GM23338 (cell line): ENCODE results near the gene P2RY6. TPM values are rescaled to one million over a fixed set of nuclear protein-coding genes. Genes with fewer than 3 reads are reported as not detected.

Source experiments
- ATAC-seq: fragments of 200-7000 bp; cut with Tn5 transposase; 3 replicates; pipeline ENCODE4 v1.9.1; 2020
- DNase-seq: peaks from one replicate; pipeline ENCODE4 v3.0.0-alpha.2; 2015; ENCODE audit warnings: low spot score
- H2AFZ ChIP-seq: fragments of 200-600 bp; sonication (generic); 2 replicates; pipeline ENCODE4 v1.8.0; 2016; ENCODE audit warnings: antibody characterized with exemption, mild to moderate bottlenecking, moderate library complexity
- H3F3A ChIP-seq: fragments of 200-600 bp; sonication (generic); replicated peaks from 2 replicates; pipeline ENCODE4 v1.8.0; 2017; ENCODE audit warnings: antibody characterized with exemption, mixed run types, low read depth
- H3K27ac ChIP-seq: fragments of 200-600 bp; sonication (generic); 2 replicates; pipeline ENCODE4 v1.6.1; 2016; ENCODE audit warnings: low read depth
- H3K27me3 ChIP-seq: fragments of 200-600 bp; sonication (generic); 2 replicates; pipeline ENCODE4 v1.8.0; 2016; ENCODE audit warnings: mild to moderate bottlenecking, mixed run types, moderate library complexity; ENCODE audit not compliant: insufficient read depth
- H3K36me3 ChIP-seq: fragments of 200-600 bp; sonication (generic); 2 replicates; pipeline ENCODE4 v1.8.0; 2016; ENCODE audit warnings: mild to moderate bottlenecking; ENCODE audit not compliant: insufficient read depth
- H3K4me1 ChIP-seq: fragments of 200-600 bp; sonication (generic); 2 replicates; pipeline ENCODE4 v1.8.0; 2016; ENCODE audit warnings: mild to moderate bottlenecking, moderate library complexity; ENCODE audit not compliant: insufficient read depth
- H3K4me2 ChIP-seq: fragments of 200-600 bp; sonication (generic); 2 replicates; pipeline ENCODE4 v1.7.1; 2017; ENCODE audit warnings: mixed run types
- H3K4me3 ChIP-seq: fragments of 200-600 bp; sonication (generic); 2 replicates; pipeline ENCODE4 v1.6.1; 2016; ENCODE audit warnings: mixed run types
- H3K79me2 ChIP-seq: fragments of 200-600 bp; sonication (generic); replicated peaks from 2 replicates; pipeline ENCODE4 v1.8.0; 2017; ENCODE audit warnings: mild to moderate bottlenecking; ENCODE audit not compliant: insufficient read depth
- H3K9me2 ChIP-seq: fragments of 200-600 bp; sonication (generic); 2 replicates; pipeline ENCODE4 v1.8.0; 2017; ENCODE audit not compliant: insufficient read depth
- H4K20me1 ChIP-seq: fragments of 200-600 bp; sonication (generic); replicated peaks from 2 replicates; pipeline ENCODE4 v1.8.0; 2017; ENCODE audit warnings: mild to moderate bottlenecking; ENCODE audit not compliant: insufficient read depth
- H3K27ac Mint-ChIP-seq: 2 replicates; pipeline ENCODE4 v1.8.0; 2020; ENCODE audit warnings: inconsistent platforms, mild to moderate bottlenecking, moderate library complexity, mixed read lengths
- H3K27me3 Mint-ChIP-seq: 3 replicates; pipeline ENCODE4 v1.8.0; 2022; ENCODE audit warnings: low read depth, mild to moderate bottlenecking, moderate library complexity, mixed read lengths, inconsistent platforms; ENCODE audit not compliant: insufficient read depth, poor library complexity
- H3K36me3 Mint-ChIP-seq: 3 replicates; pipeline ENCODE4 v1.8.0; 2021; ENCODE audit warnings: low read depth, mild to moderate bottlenecking, inconsistent platforms, moderate library complexity, mixed read lengths
- H3K4me1 Mint-ChIP-seq: 3 replicates; pipeline ENCODE4 v1.8.0; 2020; ENCODE audit warnings: mild to moderate bottlenecking, inconsistent platforms, mixed read lengths
- H3K4me3 Mint-ChIP-seq: 3 replicates; pipeline ENCODE4 v1.8.0; 2021; ENCODE audit warnings: moderate library complexity, mild to moderate bottlenecking, inconsistent platforms, mixed read lengths
- H3K9me3 Mint-ChIP-seq: 3 replicates; pipeline ENCODE4 v1.8.0; 2020; ENCODE audit warnings: moderate library complexity, mild to moderate bottlenecking, inconsistent platforms, mixed read lengths
- CREB1 ChIP-seq: fragments of 250-450 bp; sonication (Bioruptor Pico); IDR thresholded peaks from 2 replicates; pipeline ENCODE4 v1.5.0; 2020; ENCODE audit warnings: low read depth, mild to moderate bottlenecking, moderate library complexity
- CTCF ChIP-seq, 2 experiments: fragments of 200-600 bp in 1 of 2; sonication (generic) in 1 of 2; conservative IDR thresholded peaks; 2 replicates each; pipeline versions ENCODE4 v1.5.1 to v1.6.1; 2016 to 2017; ENCODE audit warnings: antibody characterized with exemption in 2 of 2, low read depth in 2 of 2, mild to moderate bottlenecking in 2 of 2, moderate library complexity in 1 of 2
- EZH2 ChIP-seq: fragments of 200-600 bp; sonication (generic); IDR thresholded peaks from one replicate; pipeline ENCODE4 v1.8.0; 2017; ENCODE audit warnings: antibody characterized with exemption, mild to moderate bottlenecking, low read depth; ENCODE audit not compliant: unreplicated experiment
- EZH2phosphoT487 ChIP-seq: fragments of 200-600 bp; sonication (generic); IDR thresholded peaks from one replicate; pipeline ENCODE4 v1.8.1; 2018; ENCODE audit warnings: antibody characterized with exemption; ENCODE audit not compliant: unreplicated experiment
- JUNB ChIP-seq: IDR thresholded peaks from one replicate; pipeline ENCODE4 v1.6.1; 2016; ENCODE audit warnings: antibody characterized with exemption; ENCODE audit not compliant: unreplicated experiment
- NANOG ChIP-seq: IDR thresholded peaks from 2 replicates; pipeline ENCODE4 v1.6.1; 2016; ENCODE audit warnings: antibody characterized with exemption, borderline replicate concordance
- POLR2AphosphoS5 ChIP-seq: IDR thresholded peaks from 2 replicates; pipeline ENCODE4 v1.6.1; 2016; ENCODE audit warnings: antibody characterized with exemption, low read depth
- REST ChIP-seq: IDR thresholded peaks from one replicate; pipeline ENCODE4 v1.6.1; 2018; ENCODE audit warnings: antibody characterized with exemption; ENCODE audit not compliant: unreplicated experiment
- STAT1 ChIP-seq: IDR thresholded peaks from one replicate; pipeline ENCODE4 v1.6.1; 2016; ENCODE audit warnings: antibody characterized with exemption; ENCODE audit not compliant: unreplicated experiment
- ZNF114 ChIP-seq: fragments of 250-450 bp; sonication (Bioruptor Pico); IDR thresholded peaks from 2 replicates; pipeline ENCODE4 v1.5.0; 2020; ENCODE audit warnings: mild to moderate bottlenecking, moderate library complexity
- ZNF331 ChIP-seq: fragments of 250-450 bp; sonication (Bioruptor Pico); IDR thresholded peaks from 2 replicates; pipeline ENCODE4 v1.5.0; 2020; ENCODE audit warnings: low read depth, mild to moderate bottlenecking, moderate library complexity
- ZNF462 ChIP-seq: fragments of 250-450 bp; sonication (Bioruptor Pico); IDR thresholded peaks from 2 replicates; pipeline ENCODE4 v1.5.0; 2020; ENCODE audit warnings: mild to moderate bottlenecking, moderate library complexity
- polyA plus RNA-seq: library from polyadenylated mRNA; unstranded; fragments of >200 nt; fragmentation: Nextera tagmentation; extraction: Ambion mirVana; gene quantifications from 2 replicates; pipeline ENCODE4 v1.2.1, GENCODE V29; 2016
- total RNA-seq: library from RNA; depleted of rRNA; stranded (reverse); fragments of >200 nt; shearing (Covaris generic); gene quantifications from 2 replicates; pipeline ENCODE4 v1.2.3, GENCODE V29; 2014
- TF ChIP-seq, protein P1 (sequence below): IDR thresholded peaks from 2 replicates; pipeline ENCODE4 v1.6.1; 2016; ENCODE audit warnings: antibody characterized with exemption

The P2RY6 gene
- total and polyA plus RNA-seq, 2 experiments from 2014 or later = not detected

GRCh38 chr11:73333640-73334383 lies 61.7 kb downstream of the P2RY6 start:
- peaks cover 45% of the 10 kb centered on the region for H3K4me1 ChIP-seq

More at GRCh38 chr11:73333640-73334383, 61.7 kb downstream of the P2RY6 start:
- Mint-ChIP-seq H3K36me3 (no peaks in the 10 kb centered on the region), H3K9me3 (no peaks in the 10 kb centered on the region), H3K27me3 (peaks cover 51% of the 10 kb centered on the region), H3K4me1 (peaks cover 46% of the 10 kb centered on the region), H3K4me3 (no peak overlapping the region), H3K27ac (no peak overlapping the region)
- ATAC-seq = no peak
- no peaks in the 10 kb centered on the region for H3K79me2 ChIP-seq
- no peak overlapping the region for H3K4me2 ChIP-seq
- peaks cover 39% of the 10 kb centered on the region for H3K27me3 ChIP-seq
- no peak overlapping the region for H3K4me3 ChIP-seq
- H3K9me2 ChIP-seq = no peaks in the 10 kb centered on the region
- no peak overlapping the region for H2AFZ ChIP-seq
- no peaks in the 10 kb centered on the region for H3K36me3 ChIP-seq
- peaks cover 15% of the 10 kb centered on the region for H4K20me1 ChIP-seq
- no peak for DNase-seq
- 0 out of 2 replicates have a peak, but pooled peaks cover 5% of the 10 kb centered on the region for H3F3A ChIP-seq
- TF ChIP-seq EZH2 = no peak
- no peak for TF ChIP-seq EZH2phosphoT487
- no peak for TF ChIP-seq CTCF (conservative IDR thresholded peaks at IDR 0.05; ENCODE audit: low read depth in 2 of 2)
- TF ChIP-seq ZNF114 (CRISPR knock-in tag) = no peak
- no peak for TF ChIP-seq ZNF331 (CRISPR knock-in tag)
- TF ChIP-seq, protein P1, sequence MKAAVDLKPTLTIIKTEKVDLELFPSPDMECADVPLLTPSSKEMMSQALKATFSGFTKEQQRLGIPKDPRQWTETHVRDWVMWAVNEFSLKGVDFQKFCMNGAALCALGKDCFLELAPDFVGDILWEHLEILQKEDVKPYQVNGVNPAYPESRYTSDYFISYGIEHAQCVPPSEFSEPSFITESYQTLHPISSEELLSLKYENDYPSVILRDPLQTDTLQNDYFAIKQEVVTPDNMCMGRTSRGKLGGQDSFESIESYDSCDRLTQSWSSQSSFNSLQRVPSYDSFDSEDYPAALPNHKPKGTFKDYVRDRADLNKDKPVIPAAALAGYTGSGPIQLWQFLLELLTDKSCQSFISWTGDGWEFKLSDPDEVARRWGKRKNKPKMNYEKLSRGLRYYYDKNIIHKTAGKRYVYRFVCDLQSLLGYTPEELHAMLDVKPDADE = no peak
- no peak for TF ChIP-seq POLR2AphosphoS5
- TF ChIP-seq ZNF462 (CRISPR knock-in tag) = no peak
- TF ChIP-seq JUNB = no peak
- no peak for TF ChIP-seq REST
- TF ChIP-seq STAT1 = no peak
- no peak for TF ChIP-seq NANOG
- TF ChIP-seq CREB1 (CRISPR knock-in tag) = no peak
- no peak overlapping the region for H3K27ac ChIP-seq
